GM19372 (cell line): ENCODE measurements around the gene TMEM123.

ENCODE experiments used
- ATAC-seq: cut with Tn5 transposase; IDR thresholded peaks from one replicate; pipeline ENCODE4 v1.9.1; 2021; ENCODE audit warnings: mild to moderate bottlenecking, low read depth, moderate library complexity; ENCODE audit not compliant: unreplicated experiment

The TMEM123 gene

GRCh38 chr11:102473543-102473942 is 21.0 kb upstream of the TMEM123 start:
- no peak for ATAC-seq

- no peak for ATAC-seq
Measured at GRCh38 chr11:102472127-102472526, 19.6 kb upstream of the TMEM123 start.

GRCh38 chr11:102471474-102471873 is 18.9 kb upstream of the TMEM123 start:
- no peak for ATAC-seq

GRCh38 chr11:102470251-102470650 is 17.7 kb upstream of the TMEM123 start:
- ATAC-seq = no peak

- no peak for ATAC-seq
Measured at GRCh38 chr11:102469196-102469821, 16.7 kb upstream of the TMEM123 start.

- no peak for ATAC-seq
Measured at GRCh38 chr11:102468616-102469195, 16.1 kb upstream of the TMEM123 start.

GRCh38 chr11:102467853-102468580 is 15.5 kb upstream of the TMEM123 start:
- ATAC-seq = no peak

- ATAC-seq = no peak
Measured at GRCh38 chr11:102467080-102467708, 14.6 kb upstream of the TMEM123 start.

GRCh38 chr11:102465696-102466095 is 13.1 kb upstream of the TMEM123 start:
- no peak for ATAC-seq

- no peak for ATAC-seq
Measured at GRCh38 chr11:102464859-102465500, 12.4 kb upstream of the TMEM123 start.

- ATAC-seq = no peak
Measured at GRCh38 chr11:102464037-102464436, 11.5 kb upstream of the TMEM123 start.

GRCh38 chr11:102462610-102463009 is 10.0 kb upstream of the TMEM123 start:
- ATAC-seq = no peak

GRCh38 chr11:102459393-102459792 is 6.8 kb upstream of the TMEM123 start:
- no peak for ATAC-seq

GRCh38 chr11:102458548-102458947 is 6.0 kb upstream of the TMEM123 start:
- no peak for ATAC-seq

GRCh38 chr11:102457865-102458264 is 5.3 kb upstream of the TMEM123 start:
- ATAC-seq = no peak

- no peak for ATAC-seq
Measured at GRCh38 chr11:102457056-102457677, 4.6 kb upstream of the TMEM123 start.

- ATAC-seq = no peak
Measured at GRCh38 chr11:102456381-102456780, 3.8 kb upstream of the TMEM123 start.

GRCh38 chr11:102453921-102454320 is 1.4 kb upstream of the TMEM123 start:
- no peak for ATAC-seq

- no peak for ATAC-seq
Measured at GRCh38 chr11:102453302-102453695, 734 bp upstream of the TMEM123 start.

GRCh38 chr11:102451681-102452460 is 694 bp downstream of the TMEM123 start:
- peak; percentile 56 for ATAC-seq
